UCSD-AML1 (cell line): ENCODE data around the gene KRT4.

ENCODE experiments used
- DNase-seq: peaks from one replicate; lab custom pipeline; 2025; ENCODE audit not compliant: unreplicated experiment; lab: John Stamatoyannopoulos, UW

KRT4 gene

GRCh38 chr12:52794479-52795331 lies 19.2 kb downstream of the KRT4 start:
- DNase-seq: no peak

- DNase-seq: no peak
Measured at GRCh38 chr12:52792185-52793029, 21.5 kb downstream of the KRT4 start.

- DNase-seq: no peak
Measured at GRCh38 chr12:52791271-52792184, 22.4 kb downstream of the KRT4 start.

- no peak for DNase-seq
Measured at GRCh38 chr12:52790427-52791270, 23.3 kb downstream of the KRT4 start.

GRCh38 chr12:52789637-52790426 lies 24.1 kb downstream of the KRT4 start:
- DNase-seq: no peak

GRCh38 chr12:52788876-52789636 lies 24.9 kb downstream of the KRT4 start:
- no peak for DNase-seq

- no peak for DNase-seq
Measured at GRCh38 chr12:52788192-52788875, 25.6 kb downstream of the KRT4 start.

- no peak for DNase-seq
Measured at GRCh38 chr12:52787324-52788191, 26.4 kb downstream of the KRT4 start.

- DNase-seq: no peak
Measured at GRCh38 chr12:52784909-52785308, 29.0 kb downstream of the KRT4 start.

- no peak for DNase-seq
Measured at GRCh38 chr12:52783563-52784316, 30.2 kb downstream of the KRT4 start.

- no peak for DNase-seq
Measured at GRCh38 chr12:52782502-52782901, 31.4 kb downstream of the KRT4 start.

GRCh38 chr12:52781399-52782082 lies 32.4 kb downstream of the KRT4 start:
- DNase-seq: no peak

- no peak for DNase-seq
Measured at GRCh38 chr12:52779914-52780313, 34.0 kb downstream of the KRT4 start.

GRCh38 chr12:52778833-52779232 lies 35.1 kb downstream of the KRT4 start:
- DNase-seq: no peak

GRCh38 chr12:52777566-52777965 lies 36.4 kb downstream of the KRT4 start:
- no peak for DNase-seq

- DNase-seq: no peak
Measured at GRCh38 chr12:52776913-52777395, 37.0 kb downstream of the KRT4 start, which contains the start of gene KRT76. Gene KRT76 (minus strand): TSS chr12:52777345. CDS start chr12:52777291, 54 bp downstream.
